ENCODE measurements around the gene DUOXA1.
A peak's percentile ranks its signal among the peaks of the same experiment; 100 is the strongest.

DNA sequence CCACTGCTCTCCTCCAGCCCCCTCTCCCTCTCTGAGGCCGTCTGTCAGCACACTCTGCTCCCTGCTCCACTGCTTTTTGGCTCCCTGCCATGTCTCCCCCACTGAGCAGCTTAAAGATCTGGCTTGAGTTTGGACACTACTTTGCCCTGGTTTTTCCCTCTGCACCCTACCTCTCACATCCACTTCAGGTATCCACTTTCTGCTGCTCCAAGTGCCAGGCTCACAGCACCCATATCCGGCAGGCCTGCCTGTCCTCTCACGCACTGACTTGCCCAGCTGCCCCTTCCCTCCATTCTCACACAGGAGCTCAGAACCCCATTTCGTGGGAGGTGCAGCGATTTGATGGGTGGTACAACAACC, 3.9 kb upstream of the DUOXA1 start:
- TF ChIP-seq REST (IDR thresholded peaks at IDR 0.05; ENCODE audit: low read depth) (no peak), TEAD4 (IDR thresholded peaks at IDR 0.05) (no peak), RAD21 (IDR thresholded peaks at IDR 0.05; ENCODE audit: low read depth) (no peak), CEBPB (IDR thresholded peaks at IDR 0.05) (no peak), TAF1 (IDR thresholded peaks at IDR 0.05; ENCODE audit: low read depth) (no peak), EP300 (IDR thresholded peaks at IDR 0.05; ENCODE audit: borderline replicate concordance) (no peak), CREB1 (IDR thresholded peaks at IDR 0.05; ENCODE audit: low read depth) (no peak), NFIC (IDR thresholded peaks at IDR 0.05) (peak; percentile 50), USF1 (IDR thresholded peaks at IDR 0.05) (no peak), YY1 (IDR thresholded peaks at IDR 0.05; ENCODE audit: low read depth) (no peak), EGR1 (IDR thresholded peaks at IDR 0.05) (no peak), TCF12 (IDR thresholded peaks at IDR 0.05; ENCODE audit: low read depth) (no peak), ZBTB7A (IDR thresholded peaks at IDR 0.05; ENCODE audit: low read depth) (no peak)
- TF ChIP-seq, protein P1, sequence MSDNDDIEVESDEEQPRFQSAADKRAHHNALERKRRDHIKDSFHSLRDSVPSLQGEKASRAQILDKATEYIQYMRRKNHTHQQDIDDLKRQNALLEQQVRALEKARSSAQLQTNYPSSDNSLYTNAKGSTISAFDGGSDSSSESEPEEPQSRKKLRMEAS (IDR thresholded peaks at IDR 0.05), result no peak
